ENCODE measurements around the gene MTOR. TPM values are rescaled to one million over a fixed set of nuclear protein-coding genes. Genes with fewer than 3 reads are reported as not detected.
"Not testable (repeated sequence)": the region's sequence is repeated elsewhere in the genome, so short reads cannot be mapped to it uniquely, and the experiment has no call there.

The MTOR gene
- total and polyA plus RNA-seq, 2 donors (not counting 1 experiment from before 2014, with no cell fraction given): 30.7 to 50.7 TPM

GRCh38 chr1:11267350-11268337, 5.3 kb upstream of the MTOR start:
- H4K20me1 ChIP-seq (ENCODE audit: control insufficient read depth, insufficient read depth, low read length, poor library complexity, severe bottlenecking); H3K9ac ChIP-seq (ENCODE audit: low read length); H3K9me3 ChIP-seq (ENCODE audit: control extremely low read depth in 1 of 3, control insufficient read depth in 2 of 3, insufficient read depth in 1 of 3, low read length in 2 of 3); H3K27ac ChIP-seq (ENCODE audit: low read length in 2 of 2); POLR2A ChIA-PET; ATAC-seq (ENCODE audit: low read depth); DNase-seq; H3K4me3 Mint-ChIP-seq; H3K4me3 ChIP-seq (ENCODE audit: control extremely low read depth in 1 of 5, extremely low read depth in 1 of 5, insufficient read depth in 1 of 5, low read depth in 2 of 5, low read length in 4 of 5); H3K27me3 ChIP-seq (replicated peaks in 1 of 4; ENCODE audit: control extremely low read depth in 1 of 4, control insufficient read depth in 3 of 4, insufficient read depth in 4 of 4, low read length in 3 of 4); H3K4me2 ChIP-seq (replicated peaks; ENCODE audit: low read depth, low read length, poor library complexity, severe bottlenecking); H3K79me2 ChIP-seq (ENCODE audit: control insufficient read depth, insufficient read depth, low read length); H2AFZ ChIP-seq (ENCODE audit: insufficient read depth, low read depth, low read length, poor library complexity, severe bottlenecking); H3K27me3 Mint-ChIP-seq; H3K27ac Mint-ChIP-seq; H3K36me3 ChIP-seq (replicated peaks in 1 of 2; ENCODE audit: control extremely low read depth in 1 of 2, control insufficient read depth in 1 of 2, extremely low read depth in 1 of 2, insufficient read depth in 2 of 2, low read length in 1 of 2); H3K4me1 Mint-ChIP-seq; H3K9me3 Mint-ChIP-seq (ENCODE audit: insufficient read depth); intact Hi-C loops (cut with micrococcal nuclease): not testable (repeated sequence)
- H3K4me1 ChIP-seq (ENCODE audit: control insufficient read depth in 2 of 2, insufficient read depth in 2 of 2, low read length in 2 of 2): peaks cover 0 to 12% of the 10 kb centered on the region in 2 donors
- 86% methylated on average over 15 of the region's 19 CpGs for WGBS (ENCODE audit: insufficient coverage)
- CTCF ChIA-PET: interaction anchor here (0.7 to 1.5 kb wide), 3 partner anchors 26 to 546 kb away, joined by 3 to 4 read pairs (median 4); no protein-coding TSS in a partner anchor

- Histone ChIP-seq H3K27ac (ENCODE audit: low read length in 2 of 2) (no peak overlapping the region), H2AFZ (ENCODE audit: insufficient read depth, low read depth, low read length, poor library complexity, severe bottlenecking) (no peak overlapping the region), H4K20me1 (ENCODE audit: control insufficient read depth, insufficient read depth, low read length, poor library complexity, severe bottlenecking) (no peaks in the 10 kb centered on the region), H3K9ac (ENCODE audit: low read length) (no peak overlapping the region), H3K4me1 (ENCODE audit: control insufficient read depth in 2 of 2, insufficient read depth in 2 of 2, low read length in 2 of 2) (peaks cover 5 to 14% of the 10 kb centered on the region in 2 donors), H3K27me3 (replicated peaks in 1 of 4; ENCODE audit: control extremely low read depth in 1 of 4, control insufficient read depth in 3 of 4, insufficient read depth in 4 of 4, low read length in 3 of 4) (no peaks in the 10 kb centered on the region), H3K36me3 (replicated peaks in 1 of 2; ENCODE audit: control extremely low read depth in 1 of 2, control insufficient read depth in 1 of 2, extremely low read depth in 1 of 2, insufficient read depth in 2 of 2, low read length in 1 of 2) (no peaks in the 10 kb centered on the region), H3K4me2 (replicated peaks; ENCODE audit: low read depth, low read length, poor library complexity, severe bottlenecking) (no peak overlapping the region), H3K4me3 (ENCODE audit: control extremely low read depth in 1 of 5, extremely low read depth in 1 of 5, insufficient read depth in 1 of 5, low read depth in 2 of 5, low read length in 4 of 5) (no peak overlapping the region), H3K9me3 (ENCODE audit: control extremely low read depth in 1 of 3, control insufficient read depth in 2 of 3, insufficient read depth in 1 of 3, low read length in 2 of 3) (no peaks in the 10 kb centered on the region), H3K79me2 (ENCODE audit: control insufficient read depth, insufficient read depth, low read length) (peaks cover 10% of the 10 kb centered on the region)
- Mint-ChIP-seq H3K4me1 (peaks cover 11% of the 10 kb centered on the region), H3K27ac (no peak overlapping the region), H3K4me3 (no peak overlapping the region), H3K9me3 (ENCODE audit: insufficient read depth) (no peaks in the 10 kb centered on the region), H3K27me3 (no peaks in the 10 kb centered on the region)
- WGBS (ENCODE audit: insufficient coverage): 91% methylated on average over 10 of the region's 12 CpGs
- CTCF ChIA-PET: interaction anchor here (0.6 to 1.4 kb wide), 2 partner anchors 25 to 651 kb away, joined by 3 to 4 read pairs; no protein-coding TSS in a partner anchor
- POLR2A ChIA-PET: no interaction called here
- DNase-seq: no peak
- ATAC-seq (ENCODE audit: low read depth): no peak
- TF ChIP-seq EZH2 (IDR thresholded peaks at IDR 0.05; ENCODE audit: borderline replicate concordance, insufficient read depth, low read depth, low read length, poor library complexity, severe bottlenecking) (no peak), CTCF (IDR thresholded peaks at IDR 0.05) (no peak)
- intact Hi-C loops (cut with micrococcal nuclease): no loop called here
Observed at GRCh38 chr1:11266268-11267074, 4.1 kb upstream of the MTOR start.
